ENCODE data around the gene G6PD. TPM values are rescaled to one million over a fixed set of nuclear protein-coding genes. Genes with fewer than 3 reads are reported as not detected.
A peak's percentile ranks its signal among the peaks of the same experiment; 100 is the strongest.
"Not testable (repeated sequence)": the region's sequence is repeated elsewhere in the genome, so short reads cannot be mapped to it uniquely, and the experiment has no call there.

The G6PD gene
- total and polyA plus RNA-seq, 2 experiments from 2014 or later = 44.3 to 55.0 TPM

- Histone ChIP-seq H3K4me1 (ENCODE audit: insufficient read depth) (peaks cover 11% of the 10 kb centered on the region), H3K79me2 (ENCODE audit: insufficient read depth) (no peaks in the 10 kb centered on the region), H3K9me2 (ENCODE audit: insufficient read depth) (no peaks in the 10 kb centered on the region), H3K4me3 (no peak overlapping the region), H3K9me3 (ENCODE audit: low read depth) (no peaks in the 10 kb centered on the region), H2AFZ (no peak overlapping the region), H3K4me2 (ENCODE audit: unreplicated experiment) (no peak overlapping the region), H3K27ac (no peak overlapping the region), H3F3A (ENCODE audit: insufficient read depth) (no peaks in the 10 kb centered on the region), H3K36me3 (ENCODE audit: low read depth) (no peaks in the 10 kb centered on the region), H4K20me1 (ENCODE audit: insufficient read depth) (no peaks in the 10 kb centered on the region), H3K27me3 (replicated peaks; ENCODE audit: insufficient read depth) (no peaks in the 10 kb centered on the region), H3K9ac (no peak overlapping the region)
- TF ChIP-seq EZH2 (IDR thresholded peaks at IDR 0.05; ENCODE audit: insufficient read depth, poor library complexity, severe bottlenecking) = no peak
- WGBS, 2 experiments (ENCODE audit: low coverage in 1 of 2, low lambda C conversion rate in 2 of 2, missing lambda C conversion rate in 2 of 2) = 84 to 89% methylated on average over 15 to 28 of the region's 37 CpGs
- DNase-seq = no peak
- in situ Hi-C loops (cut with MboI) = no loop called here
Measured at GRCh38 chrX:154506483-154507332, 39.9 kb downstream of the G6PD start.

GRCh38 chrX:154505734-154506133, 40.9 kb downstream of the G6PD start:
- H3K4me3 ChIP-seq = no peak overlapping the region
- H3F3A ChIP-seq (ENCODE audit: insufficient read depth) = no peaks in the 10 kb centered on the region
- no peaks in the 10 kb centered on the region for H3K79me2 ChIP-seq (ENCODE audit: insufficient read depth)
- no peak overlapping the region for H3K4me2 ChIP-seq (ENCODE audit: unreplicated experiment)
- H3K4me1 ChIP-seq (ENCODE audit: insufficient read depth) = peaks cover 11% of the 10 kb centered on the region
- no peak overlapping the region for H2AFZ ChIP-seq
- H3K36me3 ChIP-seq (ENCODE audit: low read depth) = no peaks in the 10 kb centered on the region
- no peaks in the 10 kb centered on the region for H3K9me2 ChIP-seq (ENCODE audit: insufficient read depth)
- peak; percentile 75 for DNase-seq
- peak overlapping the region; percentile 70 for H3K27ac ChIP-seq
- TF ChIP-seq EZH2 (IDR thresholded peaks at IDR 0.05; ENCODE audit: insufficient read depth, poor library complexity, severe bottlenecking) (no peak), EZH2phosphoT487 (IDR thresholded peaks at IDR 0.05; ENCODE audit: insufficient read depth, low read depth) (no peak)
- no peaks in the 10 kb centered on the region for H4K20me1 ChIP-seq (ENCODE audit: insufficient read depth)
- no peaks in the 10 kb centered on the region for H3K9me3 ChIP-seq (ENCODE audit: low read depth)
- in situ Hi-C loops (cut with MboI) = no loop called here
- 21 to 27% methylated on average over 9 to 11 of the region's 12 CpGs for WGBS, 2 experiments (ENCODE audit: low coverage in 1 of 2, low lambda C conversion rate in 2 of 2, missing lambda C conversion rate in 2 of 2)
- H3K9ac ChIP-seq = peak overlapping the region; percentile 14; the same call in 1 of the 2 replicates
- H3K27me3 ChIP-seq (replicated peaks; ENCODE audit: insufficient read depth) = no peaks in the 10 kb centered on the region

- no peak for TF ChIP-seq EZH2phosphoT487 (IDR thresholded peaks at IDR 0.05; ENCODE audit: insufficient read depth, low read depth)
- TF ChIP-seq EZH2 (IDR thresholded peaks at IDR 0.05; ENCODE audit: insufficient read depth, poor library complexity, severe bottlenecking) = no peak
- no peak overlapping the region for H3K9ac ChIP-seq
- DNase-seq = no peak
- no peaks in the 10 kb centered on the region for H3F3A ChIP-seq (ENCODE audit: insufficient read depth)
- in situ Hi-C loops (cut with MboI) = no loop called here
- peaks cover 11% of the 10 kb centered on the region for H3K4me1 ChIP-seq (ENCODE audit: insufficient read depth)
- H3K9me3 ChIP-seq (ENCODE audit: low read depth) = no peaks in the 10 kb centered on the region
- no peak overlapping the region for H3K4me2 ChIP-seq (ENCODE audit: unreplicated experiment)
- no peaks in the 10 kb centered on the region for H3K79me2 ChIP-seq (ENCODE audit: insufficient read depth)
- H3K27me3 ChIP-seq (replicated peaks; ENCODE audit: insufficient read depth) = no peaks in the 10 kb centered on the region
- H3K36me3 ChIP-seq (ENCODE audit: low read depth) = no peaks in the 10 kb centered on the region
- WGBS, 2 experiments (ENCODE audit: low coverage in 1 of 2, low lambda C conversion rate in 2 of 2, missing lambda C conversion rate in 2 of 2) = 33 to 36% methylated on average over 3 of the region's 3 CpGs
- H2AFZ ChIP-seq = no peak overlapping the region
- H3K4me3 ChIP-seq = no peak overlapping the region
- H3K27ac ChIP-seq = no peak overlapping the region
- H3K9me2 ChIP-seq (ENCODE audit: insufficient read depth) = no peaks in the 10 kb centered on the region
- no peaks in the 10 kb centered on the region for H4K20me1 ChIP-seq (ENCODE audit: insufficient read depth)
Measured at GRCh38 chrX:154502989-154503388, 43.7 kb downstream of the G6PD start.

- Histone ChIP-seq H3K9ac (no peak overlapping the region), H3K36me3 (ENCODE audit: low read depth) (no peaks in the 10 kb centered on the region), H3K27me3 (replicated peaks; ENCODE audit: insufficient read depth) (no peaks in the 10 kb centered on the region), H3F3A (ENCODE audit: insufficient read depth) (no peaks in the 10 kb centered on the region), H3K4me2 (ENCODE audit: unreplicated experiment) (no peak overlapping the region), H3K79me2 (ENCODE audit: insufficient read depth) (no peaks in the 10 kb centered on the region), H3K9me2 (ENCODE audit: insufficient read depth) (no peaks in the 10 kb centered on the region), H4K20me1 (ENCODE audit: insufficient read depth) (no peaks in the 10 kb centered on the region), H3K27ac (no peak overlapping the region), H3K4me3 (no peak overlapping the region), H3K9me3 (ENCODE audit: low read depth) (no peaks in the 10 kb centered on the region), H3K4me1 (ENCODE audit: insufficient read depth) (peaks cover 11% of the 10 kb centered on the region), H2AFZ (no peak overlapping the region)
- in situ Hi-C loops (cut with MboI) = no loop called here
- WGBS, 2 experiments (ENCODE audit: low coverage in 1 of 2, low lambda C conversion rate in 2 of 2, missing lambda C conversion rate in 2 of 2) = 82 to 85% methylated on average over 8 of the region's 8 CpGs
- DNase-seq = no peak
- TF ChIP-seq EZH2phosphoT487 (IDR thresholded peaks at IDR 0.05; ENCODE audit: insufficient read depth, low read depth) (no peak), EZH2 (IDR thresholded peaks at IDR 0.05; ENCODE audit: insufficient read depth, poor library complexity, severe bottlenecking) (no peak)
Measured at GRCh38 chrX:154502098-154502497, 44.5 kb downstream of the G6PD start.

GRCh38 chrX:154501423-154501822, 45.2 kb downstream of the G6PD start:
- H4K20me1 ChIP-seq (ENCODE audit: insufficient read depth); H3K9me3 ChIP-seq (ENCODE audit: low read depth); H3K4me2 ChIP-seq (ENCODE audit: unreplicated experiment); H3F3A ChIP-seq (ENCODE audit: insufficient read depth); H3K9me2 ChIP-seq (ENCODE audit: insufficient read depth); H3K4me3 ChIP-seq; H3K79me2 ChIP-seq (ENCODE audit: insufficient read depth); in situ Hi-C loops (cut with MboI); H2AFZ ChIP-seq; DNase-seq; H3K27me3 ChIP-seq (replicated peaks; ENCODE audit: insufficient read depth); H3K27ac ChIP-seq; H3K36me3 ChIP-seq (ENCODE audit: low read depth); H3K9ac ChIP-seq: not testable (repeated sequence)
- WGBS, 2 experiments (ENCODE audit: low coverage in 1 of 2, low lambda C conversion rate in 2 of 2, missing lambda C conversion rate in 2 of 2) = 86 to 88% methylated on average over 4 to 7 of the region's 7 CpGs
- peaks cover 11% of the 10 kb centered on the region for H3K4me1 ChIP-seq (ENCODE audit: insufficient read depth)

GRCh38 chrX:154496591-154497137, 50.0 kb downstream of the G6PD start:
- in situ Hi-C loops (cut with MboI); H3K9me2 ChIP-seq (ENCODE audit: insufficient read depth); H2AFZ ChIP-seq; H3K27ac ChIP-seq; H3K79me2 ChIP-seq (ENCODE audit: insufficient read depth); DNase-seq; H3F3A ChIP-seq (ENCODE audit: insufficient read depth); H3K36me3 ChIP-seq (ENCODE audit: low read depth); H3K4me3 ChIP-seq; H4K20me1 ChIP-seq (ENCODE audit: insufficient read depth); H3K4me1 ChIP-seq (ENCODE audit: insufficient read depth); H3K4me2 ChIP-seq (ENCODE audit: unreplicated experiment); H3K9me3 ChIP-seq (ENCODE audit: low read depth); H3K9ac ChIP-seq; H3K27me3 ChIP-seq (replicated peaks; ENCODE audit: insufficient read depth): not testable (repeated sequence)
- WGBS, 2 experiments (ENCODE audit: low coverage in 1 of 2, low lambda C conversion rate in 2 of 2, missing lambda C conversion rate in 2 of 2) = 88 to 91% methylated on average over 4 of the region's 4 CpGs
